Right lobe of liver (tissue), 4 donors: ENCODE results near the gene INPP5D.

Experiments
- POLR2A ChIP-seq: fragments of 450-650 bp; IDR thresholded peaks from one replicate; pipeline ENCODE4 v1.6.1; 2017; ENCODE audit warnings: antibody characterized with exemption, mild to moderate bottlenecking
- TF ChIP-seq, protein P1 (sequence below), 4 donors: fragments of 200-600 bp in 3 of 4; fragments of 450-650 bp in 1 of 4; IDR thresholded peaks; one replicate each; pipeline versions ENCODE4 v1.5.1 to v1.8.0; 2016 to 2022; ENCODE audit warnings: antibody characterized with exemption in 4 of 4, mild to moderate bottlenecking in 2 of 4
- donor health status: DM: no; HTN: no; CAD: no.
- donor health status: DM: no; HTN: no; CAD: no.
- donor health status: DM: no; HTN: yes; CAD: no.

GRCh38 chr2:233156001-233156400 is 95.9 kb downstream of the INPP5D start:
- TF ChIP-seq, protein P1, sequence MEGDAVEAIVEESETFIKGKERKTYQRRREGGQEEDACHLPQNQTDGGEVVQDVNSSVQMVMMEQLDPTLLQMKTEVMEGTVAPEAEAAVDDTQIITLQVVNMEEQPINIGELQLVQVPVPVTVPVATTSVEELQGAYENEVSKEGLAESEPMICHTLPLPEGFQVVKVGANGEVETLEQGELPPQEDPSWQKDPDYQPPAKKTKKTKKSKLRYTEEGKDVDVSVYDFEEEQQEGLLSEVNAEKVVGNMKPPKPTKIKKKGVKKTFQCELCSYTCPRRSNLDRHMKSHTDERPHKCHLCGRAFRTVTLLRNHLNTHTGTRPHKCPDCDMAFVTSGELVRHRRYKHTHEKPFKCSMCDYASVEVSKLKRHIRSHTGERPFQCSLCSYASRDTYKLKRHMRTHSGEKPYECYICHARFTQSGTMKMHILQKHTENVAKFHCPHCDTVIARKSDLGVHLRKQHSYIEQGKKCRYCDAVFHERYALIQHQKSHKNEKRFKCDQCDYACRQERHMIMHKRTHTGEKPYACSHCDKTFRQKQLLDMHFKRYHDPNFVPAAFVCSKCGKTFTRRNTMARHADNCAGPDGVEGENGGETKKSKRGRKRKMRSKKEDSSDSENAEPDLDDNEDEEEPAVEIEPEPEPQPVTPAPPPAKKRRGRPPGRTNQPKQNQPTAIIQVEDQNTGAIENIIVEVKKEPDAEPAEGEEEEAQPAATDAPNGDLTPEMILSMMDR (IDR thresholded peaks at IDR 0.05) = no peak
- TF ChIP-seq POLR2A = no peak
